HEK293 (cell line): ENCODE results near the gene COG3.

ENCODE experiments used
- CTCF ChIP-seq: fragments of 450-650 bp; formaldehyde crosslinking; IDR thresholded peaks from 2 replicates; pipeline ENCODE4 v1.5.1; 2016; ENCODE audit warnings: missing biosample characterization, missing genetic modification characterization
- HOXA7 ChIP-seq: sonication (generic); formaldehyde crosslinking; IDR thresholded peaks from 2 replicates; pipeline ENCODE4 v1.8.1; 2022; ENCODE audit warnings: missing genetic modification reagents, borderline replicate concordance
- TCF7L2 ChIP-seq: IDR thresholded peaks from 2 replicates; pipeline ENCODE4 v1.6.1; 2011; ENCODE audit warnings: low read depth, mild to moderate bottlenecking, inconsistent platforms, low read length, moderate library complexity, borderline replicate concordance
- ZNF121 ChIP-seq: fragments of 450-650 bp; formaldehyde crosslinking; IDR thresholded peaks from 2 replicates; pipeline ENCODE4 v1.5.1; 2016; ENCODE audit warnings: missing biosample characterization, missing genetic modification characterization
- ZNF660 ChIP-seq: fragments of 450-650 bp; IDR thresholded peaks from 2 replicates; pipeline ENCODE4 v1.5.1; 2018; ENCODE audit warnings: missing biosample characterization, mild to moderate bottlenecking, missing genetic modification characterization

- no peak for TF ChIP-seq ZNF121 (tag by site-specific recombination)
- no peak for TF ChIP-seq TCF7L2
- no peak for TF ChIP-seq HOXA7
- TF ChIP-seq CTCF (tag by site-specific recombination): no peak
- TF ChIP-seq ZNF660 (tag by site-specific recombination): no peak
Measured at GRCh38 chr13:45564133-45564776, 99.5 kb downstream of the COG3 start.
